Cardiac muscle cell (in vitro differentiated cells and primary cell): Measurements from ENCODE around the gene RMDN2. TPM values are rescaled to one million over a fixed set of nuclear protein-coding genes. Genes with fewer than 3 reads are reported as not detected.

Experiments used
- DNase-seq, 2 donors: peaks; one replicate each; pipeline versions ENCODE4 v3.0.0 to v3.0.0-alpha.2; 2010 to 2017; ENCODE audit warnings: low read depth in 1 of 2, low spot score in 1 of 2
- H3K27ac ChIP-seq: fragments of 200-600 bp; sonication (generic); 2 replicates; pipeline ENCODE4 v1.5.1; 2016
- H3K27me3 ChIP-seq: fragments of 200-600 bp; sonication (generic); 2 replicates; pipeline ENCODE4 v1.6.0; 2016; ENCODE audit warnings: control low read depth
- H3K36me3 ChIP-seq: fragments of 200-600 bp; sonication (generic); 2 replicates; pipeline ENCODE4 v1.5.1; 2016; ENCODE audit warnings: control low read depth
- H3K4me1 ChIP-seq: fragments of 200-600 bp; sonication (generic); 2 replicates; pipeline ENCODE4 v1.8.1; 2017; ENCODE audit warnings: low read depth, mild to moderate bottlenecking, mixed run types
- H3K4me3 ChIP-seq: fragments of 200-600 bp; sonication (generic); 2 replicates; pipeline ENCODE4 v1.5.1; 2016; ENCODE audit warnings: mild to moderate bottlenecking
- H3K9me3 ChIP-seq: fragments of 200-600 bp; sonication (generic); 2 replicates; pipeline ENCODE4 v1.5.1; 2017; ENCODE audit warnings: low read depth, mild to moderate bottlenecking, control low read depth
- polyA plus RNA-seq: library from polyadenylated mRNA; unstranded; fragments of >200 nt; fragmentation: Nextera tagmentation; extraction: Ambion mirVana; gene quantifications from 2 replicates; pipeline ENCODE4 v1.2.1, GENCODE V29; 2016
- total RNA-seq: library from RNA; depleted of rRNA; stranded (reverse); fragments of >200 nt; gene quantifications from 2 replicates; pipeline ENCODE4 v1.2.3, GENCODE V29; 2016
- TF ChIP-seq, protein P1 (sequence below): IDR thresholded peaks from 2 replicates; pipeline ENCODE4 v1.5.1; 2012; ENCODE audit warnings: low read depth, mild to moderate bottlenecking, low read length

RMDN2 gene
- total and polyA plus RNA-seq, 2 experiments from 2014 or later: 2.3 to 4.2 TPM

GRCh38 chr2:37911296-37911873, 13.7 kb upstream of the RMDN2 start:
- H3K27me3 ChIP-seq: no peaks in the 10 kb centered on the region
- no peaks in the 10 kb centered on the region for H3K9me3 ChIP-seq
- H3K36me3 ChIP-seq: no peaks in the 10 kb centered on the region
- TF ChIP-seq, protein P1, sequence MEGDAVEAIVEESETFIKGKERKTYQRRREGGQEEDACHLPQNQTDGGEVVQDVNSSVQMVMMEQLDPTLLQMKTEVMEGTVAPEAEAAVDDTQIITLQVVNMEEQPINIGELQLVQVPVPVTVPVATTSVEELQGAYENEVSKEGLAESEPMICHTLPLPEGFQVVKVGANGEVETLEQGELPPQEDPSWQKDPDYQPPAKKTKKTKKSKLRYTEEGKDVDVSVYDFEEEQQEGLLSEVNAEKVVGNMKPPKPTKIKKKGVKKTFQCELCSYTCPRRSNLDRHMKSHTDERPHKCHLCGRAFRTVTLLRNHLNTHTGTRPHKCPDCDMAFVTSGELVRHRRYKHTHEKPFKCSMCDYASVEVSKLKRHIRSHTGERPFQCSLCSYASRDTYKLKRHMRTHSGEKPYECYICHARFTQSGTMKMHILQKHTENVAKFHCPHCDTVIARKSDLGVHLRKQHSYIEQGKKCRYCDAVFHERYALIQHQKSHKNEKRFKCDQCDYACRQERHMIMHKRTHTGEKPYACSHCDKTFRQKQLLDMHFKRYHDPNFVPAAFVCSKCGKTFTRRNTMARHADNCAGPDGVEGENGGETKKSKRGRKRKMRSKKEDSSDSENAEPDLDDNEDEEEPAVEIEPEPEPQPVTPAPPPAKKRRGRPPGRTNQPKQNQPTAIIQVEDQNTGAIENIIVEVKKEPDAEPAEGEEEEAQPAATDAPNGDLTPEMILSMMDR: no peak
- no peaks in the 10 kb centered on the region for H3K4me1 ChIP-seq
- no peak overlapping the region for H3K4me3 ChIP-seq
- peak in 1 of 2 donors; percentile 43 for DNase-seq
- H3K27ac ChIP-seq: no peak overlapping the region

GRCh38 chr2:37912056-37912455, 13.0 kb upstream of the RMDN2 start:
- Histone ChIP-seq H3K4me3 (no peak overlapping the region), H3K27me3 (no peaks in the 10 kb centered on the region), H3K9me3 (no peaks in the 10 kb centered on the region), H3K4me1 (no peaks in the 10 kb centered on the region), H3K27ac (no peak overlapping the region), H3K36me3 (no peaks in the 10 kb centered on the region)
- no peak for DNase-seq
- TF ChIP-seq, protein P1: no peak

GRCh38 chr2:37912616-37913015, 12.5 kb upstream of the RMDN2 start:
- no peaks in the 10 kb centered on the region for H3K9me3 ChIP-seq
- no peak overlapping the region for H3K27ac ChIP-seq
- H3K36me3 ChIP-seq: no peaks in the 10 kb centered on the region
- H3K4me1 ChIP-seq: no peaks in the 10 kb centered on the region
- no peaks in the 10 kb centered on the region for H3K27me3 ChIP-seq
- no peak overlapping the region for H3K4me3 ChIP-seq
- no peak for DNase-seq
- TF ChIP-seq, protein P1: no peak

DNA sequence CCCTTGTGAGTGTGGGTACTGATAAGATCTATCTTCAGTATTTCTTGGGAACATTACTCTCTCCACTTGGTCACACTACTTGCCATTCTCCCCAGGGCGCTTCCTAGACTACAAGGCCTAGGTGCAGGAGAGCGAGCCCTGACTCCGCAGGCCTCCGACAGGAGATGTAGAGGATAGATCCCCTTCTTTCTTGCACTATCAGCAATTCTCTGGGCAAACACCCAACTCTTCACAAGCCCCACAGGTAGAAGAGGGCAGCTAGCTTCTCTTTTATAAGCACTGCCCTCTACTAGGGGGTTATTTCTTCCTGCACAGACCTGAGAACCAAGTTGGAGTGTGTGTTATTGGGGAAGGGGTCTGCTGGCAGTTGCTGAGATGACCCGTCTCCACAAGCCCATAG, 10.7 kb upstream of the RMDN2 start:
- Histone ChIP-seq H3K27me3 (no peaks in the 10 kb centered on the region), H3K27ac (no peak overlapping the region), H3K4me3 (no peak overlapping the region), H3K4me1 (no peaks in the 10 kb centered on the region), H3K9me3 (no peaks in the 10 kb centered on the region), H3K36me3 (no peaks in the 10 kb centered on the region)
- TF ChIP-seq, protein P1: no peak
- no peak for DNase-seq

GRCh38 chr2:37915773-37916172, 9.3 kb upstream of the RMDN2 start:
- DNase-seq: no peak
- Histone ChIP-seq H3K4me1 (peaks cover 7% of the 10 kb centered on the region), H3K27ac (no peak overlapping the region), H3K4me3 (no peak overlapping the region), H3K27me3 (no peaks in the 10 kb centered on the region), H3K36me3 (no peaks in the 10 kb centered on the region), H3K9me3 (no peaks in the 10 kb centered on the region)
- TF ChIP-seq, protein P1: no peak
